HepG2 (cell line): ENCODE measurements around the gene RXYLT1. TPM values are rescaled to one million over a fixed set of nuclear protein-coding genes. Genes with fewer than 3 reads are reported as not detected.

Experiments
- BRD4 ChIP-seq: sonication (generic); formaldehyde crosslinking; IDR thresholded peaks from 2 replicates; pipeline ENCODE4 v1.4.0; 2020; ENCODE audit warnings: missing genetic modification reagents
- CBX1 ChIP-seq: IDR thresholded peaks from one replicate; pipeline ENCODE4 v1.6.1; 2016; ENCODE audit warnings: antibody characterized with exemption, low read depth
- CHCHD3 ChIP-seq: sonication (generic); formaldehyde crosslinking; IDR thresholded peaks from 2 replicates; pipeline ENCODE4 v1.8.0; 2022; ENCODE audit warnings: mild to moderate bottlenecking, missing genetic modification reagents, moderate library complexity
- DMAP1 ChIP-seq: IDR thresholded peaks from 2 replicates; pipeline ENCODE4 v1.6.1; 2016
- E2F5 ChIP-seq: sonication (generic); formaldehyde crosslinking; conservative IDR thresholded peaks from 2 replicates; pipeline ENCODE4 v1.4.0; 2020; ENCODE audit warnings: missing genetic modification reagents
- GATAD1 ChIP-seq: IDR thresholded peaks from 2 replicates; pipeline ENCODE4 v1.6.1; 2016; ENCODE audit warnings: missing genetic modification reagents, missing compliant biosample characterization
- GLI4 ChIP-seq: sonication (generic); formaldehyde crosslinking; IDR thresholded peaks from 2 replicates; pipeline ENCODE4 v1.5.1; 2020; ENCODE audit warnings: missing genetic modification reagents, mild to moderate bottlenecking, moderate library complexity, borderline replicate concordance
- HBP1 ChIP-seq: IDR thresholded peaks from 2 replicates; pipeline ENCODE4 v1.6.1; 2016; ENCODE audit warnings: low read depth, control low read depth
- PHF20 ChIP-seq: sonication (generic); formaldehyde crosslinking; IDR thresholded peaks from 2 replicates; pipeline ENCODE4 v1.5.0; 2020; ENCODE audit warnings: mild to moderate bottlenecking, missing genetic modification reagents
- SKIL ChIP-seq: sonication (generic); formaldehyde crosslinking; IDR thresholded peaks from 2 replicates; pipeline ENCODE4 v1.8.0; 2022; ENCODE audit warnings: missing genetic modification reagents, mild to moderate bottlenecking, moderate library complexity, borderline replicate concordance
- SMARCE1 ChIP-seq: fragments of 450-650 bp; IDR thresholded peaks from 2 replicates; pipeline ENCODE4 v1.6.1; 2017; ENCODE audit warnings: borderline replicate concordance
- SMC3 ChIP-seq: IDR thresholded peaks from 2 replicates; pipeline ENCODE4 v1.6.1; 2011; ENCODE audit warnings: low read length, improper control_type of control experiment
- SNAPC4 ChIP-seq: sonication (generic); formaldehyde crosslinking; IDR thresholded peaks from 2 replicates; pipeline ENCODE4 v1.4.0; 2020; ENCODE audit warnings: mild to moderate bottlenecking, missing genetic modification reagents
- SOX13 ChIP-seq, 3 experiments: fragments of 450-650 bp in 1 of 3; sonication (generic) in 1 of 3; formaldehyde crosslinking in 1 of 3; IDR thresholded peaks in 2 of 3; conservative IDR thresholded peaks in 1 of 3; 2 replicates each; pipeline versions ENCODE4 v1.5.0 to v1.6.1; 2016 to 2020; ENCODE audit warnings: antibody characterized with exemption in 1 of 3, mild to moderate bottlenecking in 1 of 3, missing compliant biosample characterization in 1 of 3, missing genetic modification reagents in 1 of 3, moderate library complexity in 1 of 3
- SP140L ChIP-seq: sonication (generic); formaldehyde crosslinking; IDR thresholded peaks from 2 replicates; pipeline ENCODE4 v1.4.0; 2020; ENCODE audit warnings: missing genetic modification reagents, borderline replicate concordance
- STAT5B ChIP-seq: sonication (generic); formaldehyde crosslinking; IDR thresholded peaks from 2 replicates; pipeline ENCODE4 v1.4.0; 2020; ENCODE audit warnings: missing genetic modification reagents
- ZBTB3 ChIP-seq: sonication (generic); formaldehyde crosslinking; IDR thresholded peaks from 2 replicates; pipeline ENCODE4 v1.4.0; 2020; ENCODE audit warnings: low read depth, mild to moderate bottlenecking, moderate library complexity, missing genetic modification reagents, borderline replicate concordance
- ZKSCAN1 ChIP-seq: fragments of 150-350 bp; IDR thresholded peaks from 2 replicates; pipeline ENCODE4 v1.6.1; 2014; ENCODE audit warnings: low read length
- ZNF512 ChIP-seq: sonication (generic); formaldehyde crosslinking; IDR thresholded peaks from 2 replicates; pipeline ENCODE4 v1.4.0; 2020; ENCODE audit warnings: mild to moderate bottlenecking, missing genetic modification reagents
- polyA plus RNA-seq, 8 experiments: library from polyadenylated mRNA; depleted of rRNA in 3 of 8; stranded (reverse) in 7 of 8; unstranded in 1 of 8; fragments of >200 nt; fragmentation: Illumina TruSeq in 4 of 8; extraction: Trizol in 4 of 8; gene quantifications; 2 replicates each; pipeline versions ENCODE4 v1.2.1 to v1.2.3, GENCODE V29; 2011 to 2016; ENCODE audit warnings: low read depth in 4 of 8, missing spikeins in 1 of 8, mixed read lengths in 1 of 8; ENCODE audit not compliant: insufficient read depth in 1 of 8
- total RNA-seq, 5 experiments: library from RNA; depleted of rRNA; stranded (reverse); fragments of >200 nt; fragmentation: Illumina TruSeq; extraction: Trizol; gene quantifications; 2 replicates each; pipeline ENCODE4 v1.2.3, GENCODE V29; 2016; ENCODE audit warnings: low read depth in 1 of 5

The RXYLT1 gene
- total and polyA plus RNA-seq, 2 of the 13 experiments (the other 11 are each of a cell fraction or from before 2014, with no cell fraction given), result 8.3 to 15.5 TPM

- TF ChIP-seq SNAPC4 (CRISPR knock-in tag) (no peak), SOX13 (IDR thresholded peaks at IDR 0.05) (peak; percentile 69; the same call in 1 of the 2 replicates), SOX13 (CRISPR knock-in tag; conservative IDR thresholded peaks at IDR 0.05 in 1 of 2, IDR thresholded peaks at IDR 0.05 in 1 of 2) (peak in 1 of 2 experiments; percentile 88; a peak in 2 of 4 replicates), BRD4 (CRISPR knock-in tag) (no peak), GLI4 (CRISPR knock-in tag) (no peak), PHF20 (CRISPR knock-in tag) (no peak), SMARCE1 (no peak), HBP1 (CRISPR knock-in tag) (no peak), SMC3 (no peak; the same call in 1 of the 2 replicates), CHCHD3 (CRISPR knock-in tag) (no peak), STAT5B (no peak), DMAP1 (CRISPR knock-in tag) (no peak), SP140L (CRISPR knock-in tag) (no peak), ZBTB3 (no peak), ZKSCAN1 (no peak), SKIL (no peak), E2F5 (CRISPR knock-in tag) (no peak), CBX1 (no peak), GATAD1 (CRISPR knock-in tag) (0 out of 2 replicates have a peak, but pooled peaks have one; percentile 14), ZNF512 (CRISPR knock-in tag) (no peak)
Measured at GRCh38 chr12:63845726-63846125, 66.0 kb downstream of the RXYLT1 start (continued).
